GM12892 (cell line): ENCODE data around the gene RAPGEF5.

ENCODE experiments used
- DNase-seq: peaks from one replicate; pipeline ENCODE4 v3.0.0; 2011; ENCODE audit not compliant: insufficient read length
- FAIRE-seq: peaks from 2 replicates; lab custom pipeline; 2011; peaks lifted over from hg19 to GRCh38; lab: Jason Lieb, UNC
- POLR2A ChIP-seq: IDR thresholded peaks from 2 replicates; pipeline ENCODE4 v1.6.1; 2011; ENCODE audit warnings: low read depth, low read length, control low read depth
- POLR2AphosphoS5 ChIP-seq: IDR thresholded peaks from 2 replicates; pipeline ENCODE4 v1.6.1; 2011; ENCODE audit warnings: low read depth, low read length, control low read depth
- TAF1 ChIP-seq: IDR thresholded peaks from 2 replicates; pipeline ENCODE4 v1.6.1; 2011; ENCODE audit warnings: low read depth, mild to moderate bottlenecking, control low read depth, low read length, borderline replicate concordance

Gene RAPGEF5

DNA sequence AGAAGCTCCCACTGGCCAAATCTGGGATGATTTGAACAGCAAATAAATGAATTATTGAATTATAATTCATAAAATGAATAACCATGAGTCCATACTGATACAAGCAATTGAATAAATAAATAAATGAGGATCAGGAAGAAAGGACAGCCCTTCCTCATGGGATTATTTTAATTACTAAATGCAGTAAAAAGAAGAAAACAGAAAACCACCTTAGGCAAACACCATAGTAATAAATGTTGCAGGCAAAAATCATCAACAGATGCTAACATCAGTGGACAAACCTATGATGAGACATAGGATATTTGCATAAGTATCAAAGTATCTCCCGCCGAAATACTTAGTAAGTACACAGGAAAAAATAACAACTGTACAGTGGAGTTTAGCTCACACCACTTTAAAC lies 33.2 kb downstream of the RAPGEF5 start:
- no peak for TF ChIP-seq POLR2A
- TF ChIP-seq POLR2AphosphoS5: no peak
- TF ChIP-seq TAF1: no peak
- peak; percentile 5 for FAIRE-seq
- DNase-seq: no peak

DNA sequence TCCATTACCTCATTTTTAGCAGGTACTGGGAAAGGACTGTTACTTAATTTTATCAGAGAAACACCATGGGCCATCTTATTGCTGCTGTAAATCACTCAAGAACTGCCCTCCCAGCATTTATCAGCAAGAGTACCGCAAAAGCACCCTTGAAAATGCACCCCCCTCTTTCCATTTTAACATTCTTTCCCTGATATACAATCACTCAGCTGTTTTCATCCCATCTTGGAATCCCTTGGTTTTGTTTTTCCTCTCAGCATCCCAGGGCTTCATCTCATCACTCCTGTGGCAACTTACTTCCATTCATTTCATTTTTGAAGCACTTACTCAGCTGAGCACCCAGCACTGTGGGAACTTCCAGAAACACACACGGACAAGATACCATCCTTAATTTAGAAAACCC lies 36.5 kb downstream of the RAPGEF5 start:
- FAIRE-seq: no peak
- TF ChIP-seq POLR2A: no peak
- DNase-seq: no peak

DNA sequence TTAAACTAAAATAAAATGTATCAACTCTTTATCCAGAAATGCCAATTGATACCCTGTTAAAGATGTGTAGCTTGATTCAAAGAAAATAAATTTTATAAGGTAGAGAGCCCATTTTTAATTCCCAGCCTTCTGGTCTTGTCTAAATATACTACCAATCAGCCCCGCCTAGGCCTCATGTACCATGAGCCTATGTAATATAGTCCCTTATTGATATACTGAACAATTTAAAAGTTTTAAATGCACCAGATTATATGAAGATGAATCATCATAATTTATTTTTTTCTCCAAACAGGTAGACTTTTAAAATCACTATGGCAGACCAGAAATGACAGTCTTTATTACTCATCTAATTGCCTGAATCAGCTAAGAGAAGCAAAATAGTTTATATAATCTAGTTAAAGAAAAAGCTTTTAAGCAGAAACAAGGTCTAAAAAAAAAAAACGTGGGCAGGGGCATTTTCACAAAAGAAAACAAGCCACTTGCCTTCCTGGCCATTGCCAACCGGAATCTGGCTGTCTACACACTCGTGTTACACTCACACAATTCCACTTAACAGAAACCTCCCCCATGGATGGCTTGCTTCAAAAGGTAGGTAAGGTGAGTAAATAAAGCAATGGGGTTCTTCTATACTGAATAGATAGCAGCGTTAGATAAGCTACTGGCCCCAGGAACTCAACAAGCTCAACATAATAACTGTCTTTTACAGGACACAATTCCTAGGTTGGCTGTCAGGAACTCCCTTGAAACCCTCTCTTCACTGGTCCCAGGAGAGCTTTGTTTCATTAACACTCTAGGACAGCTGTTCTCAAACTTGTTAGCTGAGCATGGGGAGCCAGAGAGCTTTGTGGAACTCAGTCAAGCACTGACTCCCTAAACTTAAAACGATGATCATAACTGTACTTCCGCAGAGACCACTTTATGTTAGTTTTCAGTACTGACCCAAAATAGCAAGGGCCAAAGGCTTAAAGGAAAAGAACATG lies 37.2 kb downstream of the RAPGEF5 start:
- DNase-seq: no peak
- FAIRE-seq: no peak

DNA sequence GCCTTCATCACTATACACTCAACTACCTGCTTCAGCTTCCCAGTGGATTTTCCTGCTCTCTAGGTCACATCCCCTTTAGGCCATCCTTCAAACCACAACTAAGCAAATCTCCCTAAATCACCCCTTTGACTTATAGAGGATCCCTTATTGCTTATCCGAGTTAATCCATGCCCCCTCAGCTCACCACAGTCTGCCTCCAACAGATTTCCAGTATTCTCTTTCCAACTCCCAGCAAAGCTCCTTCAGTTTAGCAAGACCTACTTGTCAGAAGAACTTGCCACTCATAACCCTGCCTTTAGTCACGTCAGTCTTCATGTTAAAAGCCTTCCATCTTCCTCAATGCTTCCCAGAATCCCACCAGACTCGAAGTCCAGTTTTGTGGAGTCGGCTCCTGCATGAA lies 38.6 kb downstream of the RAPGEF5 start:
- no peak for TF ChIP-seq POLR2AphosphoS5
- TF ChIP-seq TAF1: no peak
- TF ChIP-seq POLR2A: no peak
- DNase-seq (no peak), FAIRE-seq (no peak)

More for the DNA sequence above, 37.2 kb downstream of the RAPGEF5 start:
- no peak for TF ChIP-seq POLR2A
- no peak for TF ChIP-seq POLR2AphosphoS5

DNA sequence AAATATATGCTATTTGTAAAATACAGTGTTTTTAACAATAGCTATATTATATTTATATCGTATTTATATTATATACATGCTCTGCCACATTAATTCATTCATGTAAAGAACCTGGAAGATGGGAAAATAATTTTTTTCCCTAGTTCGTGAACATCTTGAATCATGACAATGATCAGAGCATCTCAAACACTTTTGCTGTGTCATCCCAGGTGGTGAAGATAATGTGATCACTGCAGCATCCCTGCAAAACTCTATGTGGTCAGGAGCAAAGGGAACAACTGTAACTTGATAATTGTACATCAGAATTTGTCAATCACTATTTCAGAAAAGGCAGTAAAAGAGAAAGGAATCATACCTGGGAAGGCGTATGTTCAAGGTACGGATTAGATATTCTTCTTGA lies 39.3 kb downstream of the RAPGEF5 start:
- peak; percentile 50 for FAIRE-seq
- TF ChIP-seq TAF1: no peak
- TF ChIP-seq POLR2A: no peak
- no peak for TF ChIP-seq POLR2AphosphoS5
- no peak for DNase-seq

DNA sequence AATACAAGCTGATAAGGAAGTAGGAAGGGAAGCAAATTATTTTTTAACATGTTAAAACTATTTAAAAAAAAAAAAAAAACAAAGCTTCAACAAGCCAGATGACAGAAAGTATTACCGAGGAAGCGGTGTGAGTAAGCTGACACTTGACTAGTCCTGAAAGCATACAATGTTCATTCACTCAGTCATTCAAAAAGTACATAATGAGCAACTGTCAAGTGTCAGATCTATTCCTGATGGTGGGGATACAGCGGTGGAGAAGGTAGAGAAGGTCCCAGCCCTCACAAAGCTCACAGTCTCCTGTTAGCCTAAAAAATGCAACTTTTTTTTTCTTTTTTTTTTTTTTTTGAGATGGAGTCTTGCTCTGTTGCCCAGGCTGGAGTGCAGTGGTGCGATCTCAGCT lies 40.0 kb downstream of the RAPGEF5 start:
- DNase-seq (no peak), FAIRE-seq (no peak)
- TF ChIP-seq TAF1: no peak
- no peak for TF ChIP-seq POLR2A
- no peak for TF ChIP-seq POLR2AphosphoS5

DNA sequence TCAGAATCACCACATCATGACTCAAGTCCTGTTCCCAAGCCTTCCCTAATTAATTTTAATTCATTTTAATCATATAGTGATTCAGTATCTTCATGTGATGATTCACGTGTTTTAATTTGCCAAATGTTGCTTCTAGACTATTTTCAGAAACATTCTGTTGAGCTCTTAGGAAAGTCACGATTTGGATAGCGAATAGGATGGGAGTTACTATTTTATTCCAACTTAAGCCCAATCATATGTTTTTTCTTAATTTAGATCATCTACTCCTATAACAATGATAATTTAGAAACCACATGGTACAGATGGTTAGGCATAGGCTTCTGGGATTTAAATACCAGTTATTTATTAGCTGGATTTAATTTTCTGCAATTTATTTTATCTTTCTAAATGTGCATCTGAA lies 49.1 kb downstream of the RAPGEF5 start:
- DNase-seq (no peak), FAIRE-seq (no peak)
- no peak for TF ChIP-seq POLR2A

DNA sequence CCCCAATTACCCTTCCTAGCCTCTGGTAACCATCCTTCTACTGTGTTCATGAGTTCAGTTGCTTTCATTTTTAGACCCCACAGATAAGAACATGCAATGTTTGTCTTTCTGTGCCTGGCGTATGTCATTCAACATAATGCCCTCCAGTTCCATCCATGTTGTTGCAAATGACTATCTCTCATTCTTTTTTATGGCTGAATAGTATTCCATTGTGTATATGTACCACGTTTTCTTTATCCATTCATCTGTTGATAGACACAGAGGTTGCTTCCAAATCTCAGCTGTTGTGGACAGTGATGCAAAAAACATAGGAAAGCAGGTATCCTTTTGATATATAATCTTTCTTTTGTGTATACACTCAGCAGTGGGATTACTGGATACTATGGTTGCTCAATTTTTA lies 51.2 kb downstream of the RAPGEF5 start:
- FAIRE-seq (no peak), DNase-seq (no peak)
- no peak for TF ChIP-seq TAF1
- TF ChIP-seq POLR2A: no peak
- no peak for TF ChIP-seq POLR2AphosphoS5

DNA sequence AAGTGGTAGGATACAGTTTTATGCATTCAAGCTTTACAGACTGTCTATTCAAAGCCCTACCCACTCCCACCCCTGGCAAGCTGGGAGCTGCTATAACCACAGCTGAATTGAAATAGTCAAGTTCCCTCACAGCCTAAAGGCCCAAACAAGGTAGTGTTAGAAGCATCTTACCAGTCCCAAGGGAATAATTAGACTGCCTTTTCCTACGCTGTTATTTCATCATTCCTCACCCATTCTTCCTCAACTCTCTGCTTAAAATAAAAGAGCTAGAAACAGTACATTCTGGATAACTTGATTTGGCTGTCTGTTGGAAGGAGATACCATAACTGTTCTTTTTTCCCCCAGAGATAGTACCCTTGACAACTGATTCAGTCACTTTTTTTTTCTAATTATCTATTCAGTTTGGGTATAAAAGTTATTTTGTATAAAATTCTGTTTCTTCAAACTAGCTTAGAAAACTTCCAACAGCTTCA lies 54.0 kb downstream of the RAPGEF5 start:
- no peak for TF ChIP-seq POLR2A
- TF ChIP-seq POLR2AphosphoS5: no peak
- no peak for TF ChIP-seq TAF1
- DNase-seq (no peak), FAIRE-seq (no peak)

DNA sequence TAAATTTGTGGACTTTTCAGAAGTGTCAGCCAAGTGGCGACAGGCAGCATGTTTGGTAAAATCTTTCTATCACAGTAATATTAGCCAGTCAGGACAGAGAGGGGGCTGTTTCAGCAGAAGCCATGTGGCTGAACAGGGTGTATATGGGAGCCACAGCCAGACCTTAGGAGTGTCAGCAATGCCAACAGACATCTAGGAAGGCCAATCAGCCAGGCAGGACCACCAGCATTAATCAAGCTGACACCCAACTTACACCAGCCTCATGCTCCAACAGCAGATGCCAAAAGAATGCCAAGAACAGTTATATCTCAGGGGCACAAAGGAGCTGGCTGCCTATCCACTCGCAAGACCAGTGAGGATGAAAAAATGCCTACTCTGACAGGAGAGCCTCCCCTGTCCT lies 54.8 kb downstream of the RAPGEF5 start:
- no peak for DNase-seq
- no peak for FAIRE-seq
- TF ChIP-seq TAF1 (no peak), POLR2A (no peak), POLR2AphosphoS5 (no peak)

DNA sequence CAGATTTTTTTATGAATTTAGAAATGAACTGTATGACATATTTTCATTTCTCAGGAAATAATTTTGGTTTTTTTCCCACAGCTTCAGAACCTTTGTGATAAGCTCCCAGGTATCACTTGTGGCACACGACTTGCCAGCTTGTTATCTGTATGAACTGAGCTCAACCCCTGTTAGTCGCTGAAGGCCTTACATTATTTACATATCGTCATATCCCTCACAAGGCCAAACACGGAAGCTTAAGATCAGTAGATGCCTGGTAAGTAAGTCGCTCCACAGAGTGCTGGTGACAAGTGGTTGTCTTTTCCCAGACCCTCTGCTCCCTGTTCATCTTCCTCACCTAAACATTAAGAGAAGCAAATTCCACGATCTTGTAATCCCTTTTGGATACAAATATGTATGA lies 55.2 kb downstream of the RAPGEF5 start:
- TF ChIP-seq POLR2AphosphoS5 (no peak), POLR2A (no peak), TAF1 (no peak)
- DNase-seq (no peak), FAIRE-seq (peak; percentile 66)

DNA sequence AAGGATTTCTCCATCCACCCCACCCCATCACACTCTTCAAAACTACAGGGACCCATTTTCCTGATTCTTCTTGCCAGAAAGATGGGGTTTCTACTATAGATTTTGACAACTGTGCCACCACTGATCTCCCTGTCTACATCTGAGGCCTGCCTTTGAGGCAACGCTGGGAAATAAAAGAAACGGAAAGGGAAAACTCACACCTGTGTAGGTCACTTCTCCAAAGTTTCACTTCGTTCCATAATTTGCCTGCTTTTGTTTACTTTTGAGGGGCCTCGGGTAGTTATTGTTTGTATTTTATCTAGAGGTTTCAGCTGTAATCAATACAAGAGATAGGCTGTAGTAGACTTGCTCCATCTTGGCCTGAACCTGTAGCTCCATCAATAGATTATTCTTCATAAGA lies 56.1 kb downstream of the RAPGEF5 start:
- no peak for FAIRE-seq
- no peak for DNase-seq
- TF ChIP-seq TAF1: no peak
- no peak for TF ChIP-seq POLR2AphosphoS5
- TF ChIP-seq POLR2A: no peak
